Posterior vena cava (tissue), 2 donors: Measurements from ENCODE around the gene LZTFL1. TPM values are rescaled to one million over a fixed set of nuclear protein-coding genes. Genes with fewer than 3 reads are reported as not detected.

Experiments used
- DNase-seq: peaks from one replicate; pipeline ENCODE4 v3.0.0-alpha.2; 2020; ENCODE audit warnings: low spot score
- intact Hi-C, 2 donors: fragments of 100-400 bp; cut with DNase I; formaldehyde crosslinking; loops; one replicate each; pipeline versions ENCODE4 v1.14.1 to v1.14.2; 2022 to 2023
- total RNA-seq, 2 donors: library from RNA; stranded (reverse); fragmentation: NEBNext Ultra II Directional; extraction: Animal tissue kit (Norgen Biotek cat#: 25700); gene quantifications; one replicate each; pipeline ENCODE4 v1.2.1, GENCODE V29; 2021
- donor health status: DM: yes; HTN: yes; CAD: no.
- donor health status: DM: yes; HTN: yes; CAD: no.

Gene LZTFL1
- total RNA-seq, 2 donors from 2014 or later, result 12.7 TPM

DNA sequence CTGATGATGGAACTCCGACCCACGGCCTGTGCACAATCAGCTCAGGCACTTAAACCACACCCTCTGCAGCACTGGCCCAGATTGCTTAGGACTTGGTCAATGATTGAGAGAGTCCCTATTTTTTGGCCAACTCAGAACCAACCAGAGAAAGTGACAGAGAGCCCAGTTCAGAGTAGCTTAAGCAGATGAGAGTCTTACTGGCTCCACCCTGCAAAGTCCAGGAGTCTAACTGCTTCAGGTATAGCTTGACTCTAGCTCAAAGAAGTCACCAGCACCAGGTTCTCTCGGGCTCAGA is 65.7 kb downstream of the LZTFL1 start:
- no peak for DNase-seq
- intact Hi-C loops, result loop anchor here in 1 of 2 donors (10.0 kb wide), 1 partner anchor 139 kb away; no protein-coding TSS in a partner anchor

DNA sequence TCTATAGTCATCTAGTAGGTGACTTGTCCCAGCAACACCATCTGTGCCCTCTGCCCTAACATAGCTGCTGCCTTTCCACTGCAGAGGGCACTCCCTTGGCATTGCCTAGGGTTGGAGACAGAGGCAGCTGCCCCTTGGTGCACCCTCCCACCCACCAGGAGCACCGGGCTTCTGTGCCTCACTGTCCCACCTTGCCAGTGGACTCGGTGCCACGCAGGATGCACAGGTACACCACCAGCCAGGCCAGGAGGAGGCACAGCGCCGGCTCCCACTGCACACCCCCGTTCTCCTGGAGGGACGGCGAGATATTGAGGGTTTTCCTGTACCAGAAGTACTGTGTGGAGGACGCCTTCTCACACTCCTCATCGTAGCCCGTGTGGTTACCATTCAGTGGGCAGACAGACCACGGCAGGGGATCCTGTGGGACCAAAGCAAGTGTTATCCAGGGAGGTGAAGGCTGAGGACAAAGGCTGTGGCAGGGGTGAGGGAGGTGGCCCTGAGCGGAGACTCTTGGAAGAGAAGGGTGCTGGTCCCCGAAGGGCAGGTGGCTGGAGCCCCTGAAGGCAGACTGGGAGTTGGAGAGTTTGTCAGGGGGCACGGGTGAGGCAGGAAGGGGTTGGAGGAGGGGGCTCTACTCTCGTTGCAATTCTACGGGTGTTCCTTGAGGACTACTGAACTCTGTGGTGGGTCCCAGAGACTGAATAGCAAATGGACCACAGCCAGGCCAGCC is 66.2 kb downstream of the LZTFL1 start:
- DNase-seq, result no peak
- intact Hi-C loops, result loop anchor here in 1 of 2 donors (10.0 kb wide), 1 partner anchor 139 kb away; no protein-coding TSS in a partner anchor

DNA sequence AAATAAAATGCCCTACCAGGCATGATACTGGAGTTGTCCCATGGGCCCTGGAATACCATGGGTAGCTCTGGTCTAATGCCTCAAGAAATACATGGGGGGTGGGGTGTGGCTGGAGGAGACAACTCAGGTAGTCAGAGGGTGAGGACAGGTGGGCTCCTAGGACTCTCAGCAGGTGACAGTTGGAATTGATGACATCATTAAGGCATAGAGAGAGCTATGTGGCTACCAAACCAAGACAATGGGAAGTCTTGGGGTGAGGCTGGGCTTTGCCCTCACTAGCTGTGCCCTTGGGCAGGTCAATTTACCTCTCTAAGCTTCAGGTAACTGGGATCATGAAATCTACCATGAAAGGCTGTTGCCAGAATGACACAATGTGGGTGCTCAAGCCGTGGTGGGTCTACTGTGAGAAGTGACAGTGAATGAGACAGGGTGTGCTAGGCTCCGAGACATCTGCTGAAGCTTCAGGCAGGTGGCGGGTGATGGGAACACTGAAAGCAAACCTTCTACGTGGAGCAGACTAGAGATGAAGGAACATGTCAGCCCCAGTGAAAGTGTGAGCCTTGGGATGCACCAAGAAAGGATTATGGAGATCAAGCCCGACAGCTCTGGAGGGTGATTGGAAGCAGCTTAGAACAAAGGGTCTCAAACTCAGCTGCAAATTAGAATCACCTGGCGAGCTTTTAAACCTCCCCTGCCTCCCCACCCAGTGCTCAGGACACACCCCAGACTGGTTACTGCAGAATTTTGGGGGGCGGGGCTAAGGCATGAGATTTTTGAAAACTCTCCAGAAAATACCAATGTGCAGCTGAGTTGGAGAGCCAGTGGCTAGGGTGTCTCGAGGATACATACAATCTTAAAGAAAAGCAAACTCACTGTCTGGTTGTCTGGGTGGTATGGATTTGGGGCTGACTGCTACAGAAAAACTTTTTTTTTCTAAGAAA is 67.1 kb downstream of the LZTFL1 start:
- no peak for DNase-seq
- intact Hi-C loops, result loop anchor here in 1 of 2 donors (10.0 kb wide), 1 partner anchor 140 kb away; no protein-coding TSS in a partner anchor

DNA sequence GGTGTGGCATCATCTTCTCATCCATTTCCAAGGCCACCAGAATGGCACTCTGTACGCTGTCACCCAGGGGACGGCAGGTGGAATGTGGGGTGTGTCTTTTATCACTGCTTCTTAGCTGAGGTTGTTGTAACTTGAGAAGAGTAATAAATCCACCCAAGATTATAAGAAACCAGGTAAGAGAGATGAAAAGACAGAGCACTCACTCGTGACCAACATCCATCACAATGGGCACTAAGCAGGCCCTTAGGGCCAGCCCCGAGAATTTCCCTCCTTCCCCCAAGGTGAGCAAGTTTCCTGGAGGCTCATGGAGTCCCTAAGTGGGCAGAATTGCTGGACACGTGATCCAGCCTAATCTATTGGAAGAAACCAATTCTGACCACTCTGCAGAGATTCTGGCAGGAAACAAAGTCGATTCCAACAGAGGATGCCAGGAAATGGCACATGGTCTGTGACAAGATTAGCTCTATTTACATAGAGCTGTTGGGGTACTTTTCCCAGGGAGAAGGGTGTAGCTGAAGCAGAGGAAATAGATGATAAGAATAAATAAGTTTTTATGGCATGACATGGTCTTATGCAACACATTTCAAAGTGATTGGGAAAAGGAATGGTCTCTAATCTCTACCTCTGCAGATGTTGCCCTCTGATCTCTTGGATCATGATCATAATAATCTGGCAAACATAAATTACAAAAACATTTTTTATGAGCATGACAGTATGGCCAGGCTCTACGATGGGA is 68.0 kb downstream of the LZTFL1 start:
- intact Hi-C loops, result loop anchor here in 1 of 2 donors (10.0 kb wide), 1 partner anchor 141 kb away; no protein-coding TSS in a partner anchor
- no peak for DNase-seq

Other genes starting within 250 kb of the LZTFL1 start
- gene LIMD1, start 247.4 kb downstream of the LZTFL1 start, total RNA-seq, result 10 to 100 TPM; 28.9 to 33.5 TPM
- gene SACM1L, start 152.7 kb downstream of the LZTFL1 start, total RNA-seq, result 10 to 100 TPM; 42.8 to 45.3 TPM
- gene SLC6A20, start 45.6 kb downstream of the LZTFL1 start, total RNA-seq, result under 1 TPM in 1 of 2 donors, not detected in 1; 0.28 TPM
- not detected for gene CCR9, start 44.4 kb upstream of the LZTFL1 start, total RNA-seq
- under 1 TPM; 0.42 to 0.76 TPM for gene CXCR6, start 101.3 kb upstream of the LZTFL1 start, total RNA-seq
- 10 to 100 TPM; 67.4 to 99.0 TPM for gene FYCO1, start 153.7 kb upstream of the LZTFL1 start, total RNA-seq
- gene XCR1, start 185.4 kb upstream of the LZTFL1 start, total RNA-seq, result under 1 TPM; 0.14 to 0.37 TPM